ENCODE data around the gene PSMB3.

Gene PSMB3

GRCh38 chr17:38711792-38712571, 40.6 kb upstream of the PSMB3 start:
- Histone ChIP-seq H3K27me3 (ENCODE audit: insufficient read depth, poor library complexity, severe bottlenecking) (no peaks in the 10 kb centered on the region), H3K36me3 (ENCODE audit: low read depth) (peaks cover 47% of the 10 kb centered on the region), H3K9me3 (ENCODE audit: severe bottlenecking) (no peaks in the 10 kb centered on the region), H3K27ac (ENCODE audit: poor library complexity, severe bottlenecking) (no peak overlapping the region), H3K4me3 (ENCODE audit: severe bottlenecking) (no peak overlapping the region), H3K4me1 (ENCODE audit: insufficient read depth, poor library complexity, severe bottlenecking) (no peaks in the 10 kb centered on the region)
- no peak for TF ChIP-seq CTCF (IDR thresholded peaks at IDR 0.05; ENCODE audit: poor library complexity, severe bottlenecking)
- DNase-seq (ENCODE audit: low spot score) (peak; percentile 42), ATAC-seq (ENCODE audit: low read depth) (no peak)

GRCh38 chr17:38712593-38712992, 39.9 kb upstream of the PSMB3 start:
- H3K27me3 ChIP-seq (ENCODE audit: insufficient read depth, poor library complexity, severe bottlenecking) = no peaks in the 10 kb centered on the region
- H3K4me3 ChIP-seq (ENCODE audit: severe bottlenecking) = no peak overlapping the region
- H3K36me3 ChIP-seq (ENCODE audit: low read depth) = peaks cover 48% of the 10 kb centered on the region
- H3K27ac ChIP-seq (ENCODE audit: poor library complexity, severe bottlenecking) = no peak overlapping the region
- H3K9me3 ChIP-seq (ENCODE audit: severe bottlenecking) = no peaks in the 10 kb centered on the region
- TF ChIP-seq CTCF (IDR thresholded peaks at IDR 0.05; ENCODE audit: poor library complexity, severe bottlenecking) = no peak
- H3K4me1 ChIP-seq (ENCODE audit: insufficient read depth, poor library complexity, severe bottlenecking) = no peaks in the 10 kb centered on the region
- ATAC-seq (ENCODE audit: low read depth) (no peak), DNase-seq (ENCODE audit: low spot score) (peak; percentile 46)

GRCh38 chr17:38713456-38714075, 39.0 kb upstream of the PSMB3 start:
- peaks cover 48% of the 10 kb centered on the region for H3K36me3 ChIP-seq (ENCODE audit: low read depth)

GRCh38 chr17:38715216-38715943, 37.2 kb upstream of the PSMB3 start:
- H3K27me3 ChIP-seq (ENCODE audit: insufficient read depth, poor library complexity, severe bottlenecking) = no peaks in the 10 kb centered on the region
- H3K27ac ChIP-seq (ENCODE audit: poor library complexity, severe bottlenecking) = no peak overlapping the region
- H3K4me1 ChIP-seq (ENCODE audit: insufficient read depth, poor library complexity, severe bottlenecking) = no peaks in the 10 kb centered on the region
- no peak overlapping the region for H3K4me3 ChIP-seq (ENCODE audit: severe bottlenecking)
- no peak for ATAC-seq (ENCODE audit: low read depth)
- no peak for DNase-seq (ENCODE audit: low spot score)
- H3K36me3 ChIP-seq (ENCODE audit: low read depth) = peaks cover 46% of the 10 kb centered on the region
- no peak for TF ChIP-seq CTCF (IDR thresholded peaks at IDR 0.05; ENCODE audit: poor library complexity, severe bottlenecking)
- no peaks in the 10 kb centered on the region for H3K9me3 ChIP-seq (ENCODE audit: severe bottlenecking)

More at GRCh38 chr17:38713456-38714075, 39.0 kb upstream of the PSMB3 start:
- no peaks in the 10 kb centered on the region for H3K27me3 ChIP-seq (ENCODE audit: insufficient read depth, poor library complexity, severe bottlenecking)
- H3K4me1 ChIP-seq (ENCODE audit: insufficient read depth, poor library complexity, severe bottlenecking) = no peaks in the 10 kb centered on the region
- H3K27ac ChIP-seq (ENCODE audit: poor library complexity, severe bottlenecking) = no peak overlapping the region
- H3K9me3 ChIP-seq (ENCODE audit: severe bottlenecking) = no peaks in the 10 kb centered on the region
- ATAC-seq (ENCODE audit: low read depth) (no peak), DNase-seq (ENCODE audit: low spot score) (no peak)
- no peak for TF ChIP-seq CTCF (IDR thresholded peaks at IDR 0.05; ENCODE audit: poor library complexity, severe bottlenecking)
- H3K4me3 ChIP-seq (ENCODE audit: severe bottlenecking) = no peak overlapping the region

All from RWPE2 (cell line).